MCF 10A (cell line): ENCODE data around the gene ARMH2. TPM values are rescaled to one million over a fixed set of nuclear protein-coding genes. Genes with fewer than 3 reads are reported as not detected.

Experiments used
- BruUV-seq: library from RNA; stranded (reverse); fragments of 400-500 nt; replicated peaks from 2 replicates; lab custom pipeline; 2021; lab: Mats Ljungman, UMichigan
- CTCF ChIA-PET: fragments of 300-600 bp; sonication (Branson Sonifier 250); formaldehyde crosslinking; extraction: SDS; loops from one replicate; lab custom pipeline; 2021; ENCODE audit warnings: antibody characterized with exemption, inconsistent platforms; lab: Yijun Ruan, JAX
- POLR2A ChIA-PET: fragments of 300-600, 350-650 bp; sonication (Branson Sonifier 250); formaldehyde crosslinking; extraction: SDS; loops from one replicate; lab custom pipeline; 2020; ENCODE audit warnings: antibody characterized with exemption, inconsistent platforms; lab: Yijun Ruan, JAX
- DNase-seq: peaks from one replicate; pipeline ENCODE4 v3.0.0-alpha.2; 2018; ENCODE audit not compliant: unreplicated experiment
- H3K27ac Mint-ChIP-seq: one replicate; pipeline ENCODE4 v1.8.0; 2022; ENCODE audit warnings: mild to moderate bottlenecking, low read depth, mixed read lengths; ENCODE audit not compliant: unreplicated experiment
- H3K27me3 Mint-ChIP-seq: one replicate; pipeline ENCODE4 v1.8.0; 2022; ENCODE audit warnings: mixed read lengths; ENCODE audit not compliant: insufficient read depth, unreplicated experiment
- H3K36me3 Mint-ChIP-seq: one replicate; pipeline ENCODE4 v1.8.0; 2022; ENCODE audit warnings: mild to moderate bottlenecking, moderate library complexity, mixed read lengths; ENCODE audit not compliant: insufficient read depth, unreplicated experiment
- H3K4me1 Mint-ChIP-seq: one replicate; pipeline ENCODE4 v1.8.0; 2022; ENCODE audit warnings: mixed read lengths; ENCODE audit not compliant: insufficient read depth, unreplicated experiment
- H3K4me3 Mint-ChIP-seq: one replicate; pipeline ENCODE4 v1.8.0; 2022; ENCODE audit warnings: mild to moderate bottlenecking, moderate library complexity, mixed read lengths; ENCODE audit not compliant: unreplicated experiment
- H3K9me3 Mint-ChIP-seq: one replicate; pipeline ENCODE4 v1.8.0; 2022; ENCODE audit warnings: mixed read lengths; ENCODE audit not compliant: unreplicated experiment
- CTCF ChIP-seq: fragments of 200-600 bp; IDR thresholded peaks from one replicate; pipeline ENCODE4 v1.8.0; 2022; ENCODE audit warnings: antibody characterized with exemption, mild to moderate bottlenecking; ENCODE audit not compliant: unreplicated experiment
- intact Hi-C: fragments of 100-400 bp; cut with micrococcal nuclease; formaldehyde crosslinking; loops from 2 replicates; pipeline ENCODE4 v1.14.1; 2022
- total RNA-seq: library from RNA; stranded (reverse); gene quantifications from 2 replicates; pipeline ENCODE4 v1.2.3, GENCODE V29; 2022

Gene ARMH2
- total RNA-seq, 1 experiment from 2014 or later, result not detected

- CTCF ChIA-PET, result interaction anchor here (0.7 to 2.1 kb wide), 3 partner anchors 17 to 173 kb away, joined by 4 to 9 read pairs (median 4); no protein-coding TSS in a partner anchor
- TF ChIP-seq CTCF, result no peak
- POLR2A ChIA-PET, result interaction anchor here (0.8 to 1.7 kb wide), 3 partner anchors 11 to 245 kb away, joined by 3 to 6 read pairs (median 6); no protein-coding TSS in a partner anchor
- intact Hi-C loops, result no loop called here
- H3K27ac Mint-ChIP-seq, result no peak overlapping the region
- H3K27me3 Mint-ChIP-seq, result no peaks in the 10 kb centered on the region
- BruUV-seq, result no TSS peak
- no peak overlapping the region for H3K4me3 Mint-ChIP-seq
- peaks cover 35% of the 10 kb centered on the region for H3K36me3 Mint-ChIP-seq
- H3K9me3 Mint-ChIP-seq, result no peaks in the 10 kb centered on the region
- DNase-seq, result no peak
- peaks cover 6% of the 10 kb centered on the region for H3K4me1 Mint-ChIP-seq
These were observed 46.2 kb upstream of the ARMH2 start for GRCh38 chr6:24844903-24845302.

DNA sequence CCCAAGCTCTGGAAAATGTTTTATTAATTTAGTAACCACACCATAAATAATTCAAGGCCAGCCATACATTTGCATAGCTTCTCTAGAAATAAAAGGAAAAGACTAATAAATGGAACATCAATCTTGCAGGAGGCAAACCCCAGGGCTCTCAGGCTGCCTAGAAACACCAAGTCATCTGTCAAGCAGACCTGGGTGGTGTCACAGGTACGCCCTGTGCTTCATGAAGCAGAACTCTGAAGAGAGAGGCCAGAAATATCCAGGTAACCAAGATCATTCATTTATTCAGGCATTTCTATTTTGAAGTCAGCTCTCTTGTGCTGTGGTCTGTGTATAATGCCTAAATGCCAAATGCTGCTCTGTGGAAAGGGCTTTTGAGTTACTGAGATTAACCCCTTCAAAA is 45.3 kb upstream of the ARMH2 start:
- Mint-ChIP-seq H3K27me3 (no peaks in the 10 kb centered on the region), H3K27ac (no peak overlapping the region)
- POLR2A ChIA-PET, result interaction anchor here (0.6 to 2.6 kb wide), 6 partner anchors 10 to 389 kb away, joined by 3 to 6 read pairs (median 5); no protein-coding TSS in a partner anchor

GRCh38 chr6:24840187-24840586 is 41.5 kb upstream of the ARMH2 start:
- no TSS peak for BruUV-seq
- no peak for TF ChIP-seq CTCF
- Mint-ChIP-seq H3K27ac (no peak overlapping the region), H3K9me3 (no peaks in the 10 kb centered on the region), H3K36me3 (peaks cover 24% of the 10 kb centered on the region), H3K4me3 (no peak overlapping the region), H3K4me1 (no peaks in the 10 kb centered on the region), H3K27me3 (no peaks in the 10 kb centered on the region)
- CTCF ChIA-PET, result no interaction called here
- intact Hi-C loops, result no loop called here
- DNase-seq, result no peak
- POLR2A ChIA-PET, result no interaction called here

More for the DNA sequence above, 45.3 kb upstream of the ARMH2 start:
- Mint-ChIP-seq H3K9me3 (no peaks in the 10 kb centered on the region), H3K36me3 (peaks cover 29% of the 10 kb centered on the region), H3K4me3 (no peak overlapping the region), H3K4me1 (peaks cover 6% of the 10 kb centered on the region)
- intact Hi-C loops, result no loop called here
- BruUV-seq, result no TSS peak
- CTCF ChIA-PET, result interaction anchor here (1.0 to 2.1 kb wide), 2 partner anchors 13 to 174 kb away, joined by 3 to 9 read pairs; no protein-coding TSS in a partner anchor
- no peak for DNase-seq
- no peak for TF ChIP-seq CTCF

- BruUV-seq, result no TSS peak
These were observed 40.3 kb upstream of the ARMH2 start for GRCh38 chr6:24838994-24839393.

More at GRCh38 chr6:24838994-24839393, 40.3 kb upstream of the ARMH2 start:
- ChIA-PET POLR2A (interaction anchor here (0.7 kb wide), 1 partner anchor 64 kb away, joined by 4 read pairs; the partner anchor contains the start of gene GMNN), CTCF (no interaction called here)
- no peak overlapping the region for H3K4me3 Mint-ChIP-seq
- intact Hi-C loops, result no loop called here
- TF ChIP-seq CTCF, result no peak
- no peaks in the 10 kb centered on the region for H3K27me3 Mint-ChIP-seq
- DNase-seq, result no peak
- no peak overlapping the region for H3K27ac Mint-ChIP-seq
- no peaks in the 10 kb centered on the region for H3K4me1 Mint-ChIP-seq
- no peaks in the 10 kb centered on the region for H3K9me3 Mint-ChIP-seq
- peaks cover 24% of the 10 kb centered on the region for H3K36me3 Mint-ChIP-seq
